HG03280 (cell line): Measurements from ENCODE around the gene OPTC.
"Not testable (repeated sequence)": the region's sequence is repeated elsewhere in the genome, so short reads cannot be mapped to it uniquely, and the experiment has no call there.

ENCODE experiments used
- ATAC-seq: cut with Tn5 transposase; IDR thresholded peaks from one replicate; pipeline ENCODE4 v1.9.1; 2021; ENCODE audit warnings: mild to moderate bottlenecking, moderate library complexity; ENCODE audit not compliant: unreplicated experiment

OPTC gene

GRCh38 chr1:203513585-203514031 is 19.7 kb downstream of the OPTC start:
- no peak for ATAC-seq

GRCh38 chr1:203516184-203516583 is 22.2 kb downstream of the OPTC start:
- no peak for ATAC-seq

DNA sequence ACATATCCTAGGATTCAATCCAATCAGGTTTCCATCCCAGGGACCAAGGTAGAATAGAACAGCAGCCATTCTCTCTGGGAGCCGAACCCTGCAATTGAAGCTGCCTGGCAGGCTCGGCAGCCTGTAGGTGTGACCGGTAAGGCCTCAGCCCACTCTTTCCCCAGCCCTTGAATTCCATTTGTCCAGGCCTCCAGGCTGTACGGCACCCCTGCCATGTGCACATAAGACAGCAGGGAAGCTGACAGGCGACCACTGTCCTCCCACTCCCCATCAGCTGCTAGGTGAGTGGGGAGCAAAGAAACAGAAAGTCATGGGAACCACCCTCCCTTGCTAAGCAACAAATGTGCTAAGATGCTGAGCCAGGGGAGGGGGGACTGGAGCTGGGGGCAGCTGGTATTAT is 23.0 kb downstream of the OPTC start:
- ATAC-seq: no peak

- ATAC-seq: no peak
Measured at GRCh38 chr1:203517426-203518110, 23.6 kb downstream of the OPTC start.

DNA sequence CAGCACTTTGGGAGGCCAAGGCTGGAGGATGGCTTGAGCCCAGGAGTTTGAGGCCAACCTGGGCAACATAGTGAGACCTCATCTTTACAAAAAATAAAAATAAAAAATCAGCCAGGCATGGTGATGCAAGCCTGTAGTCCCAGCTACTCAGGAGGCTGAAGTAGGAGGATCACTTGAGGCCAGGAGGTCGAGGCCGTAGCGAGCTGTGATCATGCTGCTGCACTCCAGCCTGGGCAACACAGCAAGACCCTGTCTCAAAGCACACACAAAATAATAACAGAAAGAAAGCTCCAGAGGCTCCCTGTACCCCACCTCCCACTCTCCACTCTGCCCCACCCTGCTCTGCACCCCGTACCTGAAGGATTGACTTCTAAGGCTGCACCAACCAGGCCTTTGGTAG is 24.2 kb downstream of the OPTC start:
- not testable (repeated sequence) for ATAC-seq

DNA sequence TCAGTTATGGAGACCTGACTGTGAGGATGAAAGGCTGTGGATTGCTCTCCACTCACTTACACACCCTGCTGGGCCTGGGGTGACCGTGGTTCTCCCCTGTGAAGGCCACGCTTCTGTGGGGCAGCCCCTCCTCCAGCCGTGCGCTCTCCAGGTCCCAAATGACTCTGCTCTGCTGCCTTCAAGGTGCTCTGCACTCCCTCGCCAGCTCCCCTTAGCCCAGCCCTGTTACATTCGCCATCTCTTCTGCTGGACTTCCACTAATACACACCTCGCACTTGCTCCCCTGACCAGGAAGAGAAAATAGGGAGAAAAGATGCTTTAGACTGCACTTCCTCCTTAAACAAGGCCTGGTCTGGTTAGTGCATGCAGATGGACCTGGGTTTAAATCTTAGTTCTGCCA is 24.6 kb downstream of the OPTC start:
- no peak for ATAC-seq

DNA sequence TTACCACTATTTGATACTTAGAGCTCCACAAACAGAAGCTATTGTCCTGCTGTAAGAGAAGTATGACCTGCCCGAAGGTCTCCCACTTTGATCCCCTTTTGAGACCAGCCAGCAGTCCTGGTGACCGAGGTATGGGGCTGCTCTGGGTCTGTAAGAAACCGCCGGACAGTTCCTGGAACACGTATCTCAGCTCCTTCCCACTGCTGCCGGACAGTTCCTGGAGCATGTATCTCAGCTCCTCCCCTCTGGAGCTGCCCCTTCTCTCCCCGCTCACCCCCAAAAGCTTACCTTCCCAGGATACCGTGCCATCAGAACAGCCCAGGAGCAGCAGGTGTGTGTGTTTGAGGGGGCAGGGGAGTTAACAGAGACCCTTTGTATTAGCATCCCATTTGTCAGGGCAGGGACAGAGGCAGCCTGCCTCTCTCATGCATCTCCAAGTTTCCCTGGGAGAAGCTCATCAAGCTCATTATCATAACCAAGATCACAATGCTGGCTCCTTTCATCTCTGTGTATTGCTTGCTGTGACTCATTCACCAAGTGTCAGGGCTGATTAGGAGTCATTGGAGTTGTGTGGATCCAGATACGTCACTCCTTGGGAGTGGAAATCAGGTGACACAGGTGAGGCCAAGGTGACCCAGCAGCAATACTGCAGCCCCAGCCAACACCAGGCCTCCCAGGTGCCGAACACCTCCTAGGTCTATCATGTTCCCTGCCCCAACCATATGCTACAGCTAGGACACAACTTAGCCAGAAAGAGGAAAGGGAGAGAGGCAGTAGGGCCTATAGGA is 25.3 kb downstream of the OPTC start:
- no peak for ATAC-seq

DNA sequence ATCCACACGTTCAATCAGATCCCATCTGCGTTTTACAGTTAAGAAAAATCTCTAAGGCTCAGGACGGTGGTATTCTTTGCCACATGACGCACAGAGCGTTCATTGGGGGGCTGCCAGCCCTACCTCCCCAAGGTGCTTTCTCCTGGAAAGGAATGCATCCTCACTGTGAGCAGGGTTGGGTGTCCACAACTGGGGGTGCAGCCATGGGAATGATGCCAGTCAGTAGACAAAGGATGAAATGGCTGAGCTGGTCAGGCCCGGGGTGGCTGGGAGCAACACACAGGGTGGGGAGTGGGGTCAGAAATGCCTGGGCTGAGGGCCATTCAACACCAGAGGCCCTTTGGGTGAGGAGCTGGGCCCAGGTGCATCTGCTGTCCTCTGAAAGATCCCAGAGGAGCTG is 25.9 kb downstream of the OPTC start:
- no peak for ATAC-seq

GRCh38 chr1:203520315-203520714 is 26.4 kb downstream of the OPTC start:
- no peak for ATAC-seq

DNA sequence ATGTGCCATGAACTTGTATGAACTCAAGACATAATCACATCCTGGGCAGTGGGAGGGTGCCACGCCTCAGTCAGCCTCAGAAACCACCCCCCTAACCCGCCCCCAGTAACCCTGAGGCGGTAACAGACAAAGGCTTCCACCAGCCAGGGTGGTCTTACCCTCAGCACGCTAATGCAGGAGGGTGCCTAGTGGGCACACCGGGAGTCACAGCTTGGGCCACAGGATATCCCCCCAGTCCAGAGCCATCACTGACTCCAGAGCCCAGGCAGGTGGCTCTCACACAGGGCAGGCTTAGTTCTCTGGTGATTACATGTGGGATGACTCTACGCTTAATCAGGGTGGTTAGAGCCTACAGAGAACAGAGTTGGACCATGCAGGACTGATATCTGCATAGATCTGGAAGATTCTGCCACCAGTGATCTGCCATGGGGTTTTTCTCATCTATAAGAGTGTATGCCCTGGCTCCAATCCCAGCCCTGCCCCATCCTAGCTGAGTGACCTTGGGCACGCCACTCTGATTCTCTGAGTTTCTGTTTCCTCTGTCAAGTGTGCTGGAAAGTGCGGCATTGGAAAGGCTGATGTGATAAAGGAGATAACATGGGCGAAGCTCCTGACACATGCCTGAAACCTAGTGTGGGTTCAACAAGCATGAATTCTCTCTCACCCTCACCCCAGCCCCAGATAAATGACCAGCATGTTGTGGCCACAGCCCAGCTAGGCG is 27.3 kb downstream of the OPTC start:
- no peak for ATAC-seq

DNA sequence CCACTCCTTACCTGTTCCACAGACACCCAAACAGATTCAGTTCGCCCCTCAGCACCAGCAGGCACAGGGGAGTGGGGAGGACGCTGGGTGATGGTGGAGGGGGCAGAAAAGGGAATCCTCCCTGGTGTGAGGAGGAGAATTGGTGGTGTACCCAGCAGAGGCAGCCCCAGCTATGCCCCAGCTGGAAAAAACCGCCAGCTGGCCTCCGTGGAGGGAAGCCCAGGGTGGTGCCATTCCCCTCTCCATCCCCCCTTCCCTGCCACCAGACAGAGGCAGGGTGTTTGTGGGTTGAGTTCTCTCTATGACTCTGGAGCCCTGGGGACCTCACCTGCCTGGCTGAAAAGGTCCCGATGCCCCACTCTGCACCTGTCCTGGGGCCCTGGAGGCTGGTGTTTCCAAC is 27.9 kb downstream of the OPTC start:
- no peak for ATAC-seq

GRCh38 chr1:203522237-203522636 is 28.3 kb downstream of the OPTC start:
- no peak for ATAC-seq

- no peak for ATAC-seq
Measured at GRCh38 chr1:203523667-203524066, 29.7 kb downstream of the OPTC start.

GRCh38 chr1:203524152-203524551 is 30.2 kb downstream of the OPTC start:
- ATAC-seq: no peak

GRCh38 chr1:203524824-203525223 is 30.9 kb downstream of the OPTC start:
- ATAC-seq: no peak

DNA sequence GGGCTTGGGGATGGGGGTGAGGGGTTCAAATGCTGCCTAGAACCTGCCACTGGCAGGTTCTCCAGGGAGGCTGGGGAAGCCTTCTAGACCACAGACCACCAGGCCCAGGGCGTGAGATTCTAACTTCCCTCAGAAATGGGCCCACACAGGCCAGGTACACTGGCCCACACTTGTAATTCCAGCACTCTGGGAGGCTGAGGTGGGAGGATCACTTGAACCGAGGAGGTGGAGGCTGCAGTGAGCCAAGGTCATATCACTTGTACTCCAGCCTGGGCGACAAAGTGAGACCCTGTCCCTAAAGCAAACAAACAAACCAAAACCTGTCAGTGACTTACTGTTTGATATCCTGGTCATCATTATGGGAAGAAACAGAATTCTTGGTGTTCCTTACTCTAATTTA is 31.7 kb downstream of the OPTC start:
- no peak for ATAC-seq

DNA sequence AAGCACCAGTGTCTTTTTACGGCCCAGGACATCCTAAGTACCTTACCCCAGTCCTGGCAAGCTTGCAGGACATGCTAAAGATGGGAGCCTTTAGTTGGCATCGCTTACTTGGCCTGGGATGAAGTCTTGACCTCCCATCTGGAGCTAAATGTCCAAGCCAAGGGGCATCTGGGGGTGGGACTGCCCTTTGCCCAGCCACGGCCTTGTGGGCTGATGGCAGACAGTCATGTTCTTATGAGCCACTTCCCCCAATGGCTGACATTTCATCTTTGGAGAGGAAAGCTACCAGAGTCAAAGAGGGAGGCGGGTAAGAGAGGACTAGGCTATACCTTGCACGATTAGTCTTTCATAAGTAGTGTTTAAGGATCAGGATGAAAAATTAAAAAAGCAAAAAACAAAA is 32.2 kb downstream of the OPTC start:
- no peak for ATAC-seq

DNA sequence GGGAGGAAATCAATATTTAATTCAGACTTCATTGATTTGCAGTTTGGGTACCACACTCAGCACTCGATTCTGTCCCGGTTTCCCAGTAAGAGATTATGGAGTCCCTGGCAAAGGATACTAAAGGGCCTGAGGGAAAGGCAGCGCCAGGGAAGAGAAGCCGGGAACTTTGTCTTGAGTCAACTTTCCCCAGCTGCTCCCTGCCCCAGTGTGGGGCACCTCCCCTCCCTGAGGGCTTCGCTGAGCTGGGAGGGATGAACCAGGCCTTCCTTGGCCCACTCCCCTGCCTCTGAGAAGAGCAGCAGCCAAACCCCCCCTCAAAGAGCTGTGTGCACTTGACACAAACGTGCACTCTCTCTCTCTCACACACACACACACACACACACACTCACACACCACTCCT is 32.6 kb downstream of the OPTC start:
- ATAC-seq: no peak

DNA sequence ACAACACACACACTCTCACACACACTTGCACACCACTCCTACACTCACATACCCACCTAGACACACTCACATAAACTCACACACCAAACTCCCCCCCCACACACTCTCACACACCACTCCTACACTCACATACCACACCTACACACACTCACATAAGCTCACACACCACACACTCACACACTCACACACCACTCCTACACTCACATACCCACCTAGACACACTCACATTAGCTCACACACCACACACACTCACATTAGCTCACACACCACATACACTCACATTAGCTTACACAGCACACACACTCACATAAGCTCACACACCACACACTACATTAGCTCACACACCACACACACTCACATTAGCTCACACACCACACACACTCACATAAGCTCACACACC is 33.1 kb downstream of the OPTC start:
- no peak for ATAC-seq

DNA sequence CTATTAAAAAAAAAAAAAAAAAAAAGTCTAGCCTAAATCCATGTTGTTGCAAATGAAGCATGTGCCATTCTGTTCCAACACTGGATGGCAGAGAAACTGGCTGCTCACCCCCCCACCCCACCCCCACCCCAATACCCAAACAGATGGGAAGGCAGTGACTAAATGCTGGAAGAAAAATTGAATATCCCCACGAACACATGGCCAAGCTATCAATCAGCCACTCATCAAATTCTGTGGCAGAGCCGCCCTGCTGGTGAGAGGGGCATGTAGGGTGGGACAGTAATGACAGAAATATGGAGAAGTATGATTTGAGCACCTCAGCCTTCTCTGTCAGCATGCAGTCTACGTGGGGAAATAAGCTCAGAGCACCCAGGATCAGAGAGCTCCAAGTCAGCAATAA is 34.1 kb downstream of the OPTC start:
- no peak for ATAC-seq

DNA sequence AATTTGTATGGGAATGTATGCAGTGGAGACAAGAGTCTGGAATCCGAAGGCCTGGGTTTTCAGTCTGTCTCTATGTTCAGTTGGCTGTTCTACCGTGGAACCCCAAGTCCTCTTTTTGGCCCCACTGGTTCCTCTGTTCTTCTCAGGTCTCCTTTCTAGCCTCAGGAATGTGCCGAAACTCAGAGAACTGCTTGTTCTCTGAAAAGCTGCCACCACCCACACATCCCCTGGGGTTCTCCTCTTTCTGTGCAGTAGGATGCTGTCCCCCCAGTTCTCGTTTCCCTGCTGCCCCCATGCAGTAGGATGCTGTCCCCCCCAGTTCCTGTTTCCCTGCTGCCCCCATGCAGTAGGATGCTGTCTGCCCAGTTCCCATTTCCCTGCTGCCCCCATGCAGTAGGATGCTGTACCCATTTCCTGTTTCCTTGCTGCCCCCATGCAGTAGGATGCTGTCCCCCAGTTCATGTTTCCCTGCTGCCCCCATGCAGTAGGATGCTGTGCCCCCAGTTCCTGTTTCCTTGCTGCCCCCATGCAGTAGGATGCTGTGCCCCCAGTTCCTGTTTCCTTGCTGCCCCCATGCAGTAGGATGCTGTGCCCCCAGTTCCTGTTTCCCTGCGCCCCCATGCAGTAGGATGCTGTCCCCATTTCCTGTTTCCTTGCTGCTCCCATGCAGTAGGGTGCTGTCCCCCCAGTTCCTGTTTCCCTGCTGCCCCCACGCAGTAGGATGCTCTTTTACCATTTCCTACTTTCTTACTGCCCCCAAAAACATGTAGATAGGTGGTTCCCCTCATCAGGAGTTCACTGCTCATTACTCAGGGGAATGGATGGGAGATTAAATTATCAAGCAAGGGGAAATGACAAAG is 35.3 kb downstream of the OPTC start:
- ATAC-seq: no peak
